Tibial artery (tissue), 4 donors: Measurements from ENCODE around the gene EPHA7.

Source experiments
- DNase-seq, 2 donors: peaks; one replicate each; pipeline ENCODE4 v3.0.0-alpha.2; 2019
- H3K27ac ChIP-seq, 2 donors: fragments of 200-600 bp; sonication (generic) in 1 of 2; 1 replicate in 1 of 2; 2 replicates in 1 of 2; pipeline ENCODE4 v1.5.1; 2018 to 2019; ENCODE audit warnings: mild to moderate bottlenecking in 1 of 2
- H3K27me3 ChIP-seq, 2 donors: fragments of 200-600 bp; sonication (generic) in 1 of 2; one replicate each; pipeline versions ENCODE4 v1.5.1 to v1.6.0; 2016 to 2019
- H3K36me3 ChIP-seq, 3 donors: fragments of 200-600 bp; sonication (generic) in 2 of 3; one replicate each; pipeline ENCODE4 v1.5.1; 2016 to 2019; ENCODE audit warnings: mild to moderate bottlenecking in 2 of 3
- H3K4me1 ChIP-seq, 4 donors: fragments of 200-600 bp; sonication (generic) in 2 of 4; 1 replicate in 3 of 4; 2 replicates in 1 of 4; pipeline ENCODE4 v1.5.1; 2016 to 2019
- H3K4me3 ChIP-seq, 2 donors: fragments of 200-600 bp; sonication (generic) in 1 of 2; 1 replicate in 1 of 2; 2 replicates in 1 of 2; pipeline ENCODE4 v1.5.1; 2018 to 2019; ENCODE audit warnings: mild to moderate bottlenecking in 2 of 2
- H3K9me3 ChIP-seq, 3 donors: fragments of 200-600 bp; sonication (generic) in 1 of 3; one replicate each; pipeline ENCODE4 v1.5.1; 2016 to 2019
- CTCF ChIP-seq, 2 experiments: fragments of 200-600 bp in 1 of 2; fragments of 450-650 bp in 1 of 2; IDR thresholded peaks; one replicate each; pipeline ENCODE4 v1.5.1; 2017 to 2019; ENCODE audit warnings: antibody characterized with exemption in 2 of 2, mild to moderate bottlenecking in 1 of 2, moderate library complexity in 1 of 2
- intact Hi-C: fragments of 100-400 bp; cut with DNase I; formaldehyde crosslinking; loops from one replicate; pipeline ENCODE4 v1.15.0; 2023; ENCODE audit warnings: low total_unique reads

The EPHA7 gene

GRCh38 chr6:93209358-93209757 is 210.0 kb downstream of the EPHA7 start:
- DNase-seq = no peak
- Histone ChIP-seq H3K4me3 (no peak overlapping the region), H3K27me3 (no peaks in the 10 kb centered on the region), H3K9me3 (no peaks in the 10 kb centered on the region), H3K27ac (no peak overlapping the region), H3K36me3 (no peaks in the 10 kb centered on the region), H3K4me1 (no peaks in the 10 kb centered on the region)
- intact Hi-C loops = no loop called here
- no peak for TF ChIP-seq CTCF (IDR thresholded peaks at IDR 0.05)

GRCh38 chr6:93196406-93196970 is 222.9 kb downstream of the EPHA7 start:
- Histone ChIP-seq H3K9me3 (no peaks in the 10 kb centered on the region), H3K27me3 (no peaks in the 10 kb centered on the region), H3K27ac (no peak overlapping the region), H3K4me1 (peaks cover 0 to 3% (median 0%) of the 10 kb centered on the region in 4 donors), H3K36me3 (no peaks in the 10 kb centered on the region), H3K4me3 (no peak overlapping the region)
- intact Hi-C loops = no loop called here
- no peak for TF ChIP-seq CTCF (IDR thresholded peaks at IDR 0.05)
- DNase-seq = no peak

- intact Hi-C loops = no loop called here
- H3K27ac ChIP-seq = no peak overlapping the region
- TF ChIP-seq CTCF (IDR thresholded peaks at IDR 0.05) = no peak
- no peaks in the 10 kb centered on the region for H3K36me3 ChIP-seq
- DNase-seq = no peak
- H3K4me1 ChIP-seq = peaks cover 0 to 3% (median 0%) of the 10 kb centered on the region in 4 donors
- H3K27me3 ChIP-seq = no peaks in the 10 kb centered on the region
- H3K9me3 ChIP-seq = no peaks in the 10 kb centered on the region
- H3K4me3 ChIP-seq = no peak overlapping the region
These were observed 224.9 kb downstream of the EPHA7 start for GRCh38 chr6:93194480-93194879.

GRCh38 chr6:93193868-93194267 is 225.5 kb downstream of the EPHA7 start:
- intact Hi-C loops = no loop called here
- H3K27ac ChIP-seq = no peak overlapping the region
- no peak for TF ChIP-seq CTCF (IDR thresholded peaks at IDR 0.05)
- no peaks in the 10 kb centered on the region for H3K9me3 ChIP-seq
- no peak overlapping the region for H3K4me3 ChIP-seq
- no peak for DNase-seq
- no peaks in the 10 kb centered on the region for H3K36me3 ChIP-seq
- H3K27me3 ChIP-seq = no peaks in the 10 kb centered on the region
- peaks cover 0 to 3% (median 0%) of the 10 kb centered on the region in 4 donors for H3K4me1 ChIP-seq
